Mesendoderm (in vitro differentiated cells): ENCODE measurements around the gene FBXL17.

Experiments used
- DNase-seq: peaks from one replicate; pipeline ENCODE4 v3.0.0; 2013
- H2AK5ac ChIP-seq: 2 replicates; pipeline ENCODE4 v1.6.1; 2013; ENCODE audit warnings: low read length, inconsistent platforms
- H2BK120ac ChIP-seq: 2 replicates; pipeline ENCODE4 v1.6.1; 2013; ENCODE audit warnings: low read depth, mild to moderate bottlenecking, low read length, moderate library complexity, mixed read lengths
- H2BK15ac ChIP-seq: replicated peaks from 2 replicates; pipeline ENCODE4 v1.6.1; 2013; ENCODE audit warnings: low read depth, mild to moderate bottlenecking, moderate library complexity
- H2BK5ac ChIP-seq: 2 replicates; pipeline ENCODE4 v1.6.1; 2013; ENCODE audit warnings: low read length, inconsistent platforms
- H3K18ac ChIP-seq: 2 replicates; pipeline ENCODE4 v1.6.1; 2013; ENCODE audit warnings: mild to moderate bottlenecking, low read length, mixed read lengths
- H3K23ac ChIP-seq: one replicate; pipeline ENCODE4 v1.6.1; 2013; ENCODE audit warnings: low read length
- H3K27ac ChIP-seq: 2 replicates; pipeline ENCODE4 v1.5.1; 2013; ENCODE audit warnings: low read depth, mild to moderate bottlenecking, inconsistent platforms, low read length, moderate library complexity
- H3K27me3 ChIP-seq: 2 replicates; pipeline ENCODE4 v1.6.1; 2013; ENCODE audit warnings: low read length, control low read depth, mild to moderate bottlenecking, inconsistent platforms; ENCODE audit not compliant: insufficient read depth, poor library complexity
- H3K36me3 ChIP-seq: 2 replicates; pipeline ENCODE4 v1.6.1; 2013; ENCODE audit warnings: low read length, inconsistent platforms; ENCODE audit not compliant: control insufficient read depth, insufficient read depth
- H3K4ac ChIP-seq: one replicate; pipeline ENCODE4 v1.6.1; 2013; ENCODE audit warnings: low read depth, mild to moderate bottlenecking, low read length, moderate library complexity
- H3K4me1 ChIP-seq: 2 replicates; pipeline ENCODE4 v1.6.1; 2013; ENCODE audit warnings: low read depth, low read length, inconsistent platforms; ENCODE audit not compliant: control insufficient read depth
- H3K4me2 ChIP-seq: 2 replicates; pipeline ENCODE4 v1.6.1; 2013; ENCODE audit warnings: low read length
- H3K4me3 ChIP-seq: 2 replicates; pipeline ENCODE4 v1.5.1; 2013; ENCODE audit warnings: mild to moderate bottlenecking, low read length
- H3K56ac ChIP-seq: one replicate; pipeline ENCODE4 v1.6.1; 2013; ENCODE audit warnings: low read length
- H3K79me1 ChIP-seq: 2 replicates; pipeline ENCODE4 v1.6.1; 2013; ENCODE audit warnings: low read length, inconsistent platforms
- H3K79me2 ChIP-seq: 2 replicates; pipeline ENCODE4 v1.6.1; 2013; ENCODE audit warnings: mild to moderate bottlenecking, low read length; ENCODE audit not compliant: control insufficient read depth, insufficient read depth
- H3K9ac ChIP-seq: 2 replicates; pipeline ENCODE4 v1.6.1; 2013; ENCODE audit warnings: low read length, inconsistent platforms
- H4K5ac ChIP-seq: one replicate; pipeline ENCODE4 v1.6.1; 2013; ENCODE audit warnings: low read length
- H4K8ac ChIP-seq: one replicate; pipeline ENCODE4 v1.6.1; 2013; ENCODE audit warnings: low read depth, mild to moderate bottlenecking, control low read depth, low read length, moderate library complexity
- WGBS: extraction: QIAGEN DNeasy Blood & Tissue Kit; methylation state at CpG from one replicate; pipeline ENCODE4 v1.1.7; 2013; ENCODE audit warnings: low lambda C conversion rate, missing lambda C conversion rate; ENCODE audit not compliant: insufficient coverage; ENCODE audit errors: extremely low coverage; 5-methylcytosine and 5-hydroxymethylcytosine counted together

The FBXL17 gene

DNA sequence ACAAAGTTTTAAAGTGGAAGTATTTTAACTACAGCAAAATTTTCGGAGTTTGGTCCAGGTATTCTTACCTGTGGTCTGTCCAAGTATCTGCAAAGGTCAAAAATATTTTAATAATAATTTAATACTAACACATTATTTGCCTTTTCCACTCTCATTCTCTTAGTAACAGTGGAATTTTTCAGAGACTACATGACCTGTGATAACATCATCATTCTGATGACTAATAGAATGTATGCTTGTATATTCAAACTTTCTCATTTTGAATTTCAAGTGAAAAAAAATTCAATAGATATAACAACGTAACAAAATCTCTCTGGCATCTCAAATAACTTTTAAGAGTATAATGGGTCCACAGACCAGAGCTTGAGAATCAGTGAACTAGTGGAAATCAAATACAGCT is 78.3 kb downstream of the FBXL17 start:
- Histone ChIP-seq H3K79me2 (no peaks in the 10 kb centered on the region), H3K27me3 (no peaks in the 10 kb centered on the region), H3K27ac (no peak overlapping the region), H3K79me1 (no peaks in the 10 kb centered on the region), H3K4ac (no peak overlapping the region), H2BK15ac (no peak overlapping the region), H4K5ac (no peak overlapping the region), H3K23ac (no peak overlapping the region), H3K4me2 (no peak overlapping the region), H3K9ac (no peak overlapping the region), H2BK120ac (no peak overlapping the region), H2BK5ac (no peak overlapping the region), H3K18ac (no peak overlapping the region), H4K8ac (no peak overlapping the region), H3K36me3 (no peaks in the 10 kb centered on the region), H3K4me3 (no peak overlapping the region), H2AK5ac (no peak overlapping the region), H3K56ac (no peak overlapping the region), H3K4me1 (no peaks in the 10 kb centered on the region)
- WGBS = no CpG with 5 or more reads among the region's 2 CpGs
- no peak for DNase-seq

DNA sequence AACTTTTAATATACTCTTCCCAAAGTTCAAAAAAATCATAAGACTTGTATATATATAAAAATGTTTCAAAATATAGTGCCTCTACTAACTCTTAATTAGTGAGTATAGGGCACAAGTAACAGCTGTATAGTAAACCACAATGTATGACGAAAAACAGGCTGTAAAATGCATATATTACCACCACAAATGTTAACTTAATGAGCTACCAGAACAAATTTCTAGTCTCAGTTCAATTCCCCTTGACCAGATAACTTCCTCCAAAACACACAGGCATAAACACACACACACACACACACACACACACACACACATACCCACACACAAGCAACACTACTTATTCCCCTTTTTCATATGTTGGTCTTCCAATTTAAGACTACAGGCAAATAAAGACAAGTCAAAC is 78.8 kb downstream of the FBXL17 start:
- H3K23ac ChIP-seq = no peak overlapping the region
- no peak overlapping the region for H3K18ac ChIP-seq
- H2BK120ac ChIP-seq = no peak overlapping the region
- no CpG with 5 or more reads among the region's 1 CpG for WGBS
- H2BK5ac ChIP-seq = no peak overlapping the region
- no peaks in the 10 kb centered on the region for H3K27me3 ChIP-seq
- no peak overlapping the region for H3K9ac ChIP-seq
- H3K4me2 ChIP-seq = no peak overlapping the region
- DNase-seq = no peak
- no peak overlapping the region for H2BK15ac ChIP-seq
- no peak overlapping the region for H4K8ac ChIP-seq
- no peak overlapping the region for H3K4me3 ChIP-seq
- H3K36me3 ChIP-seq = no peaks in the 10 kb centered on the region
- no peak overlapping the region for H2AK5ac ChIP-seq
- no peak overlapping the region for H3K56ac ChIP-seq
- H3K4me1 ChIP-seq = no peaks in the 10 kb centered on the region
- no peak overlapping the region for H3K27ac ChIP-seq
- no peak overlapping the region for H4K5ac ChIP-seq
- no peak overlapping the region for H3K4ac ChIP-seq
- no peaks in the 10 kb centered on the region for H3K79me1 ChIP-seq
- no peaks in the 10 kb centered on the region for H3K79me2 ChIP-seq

DNA sequence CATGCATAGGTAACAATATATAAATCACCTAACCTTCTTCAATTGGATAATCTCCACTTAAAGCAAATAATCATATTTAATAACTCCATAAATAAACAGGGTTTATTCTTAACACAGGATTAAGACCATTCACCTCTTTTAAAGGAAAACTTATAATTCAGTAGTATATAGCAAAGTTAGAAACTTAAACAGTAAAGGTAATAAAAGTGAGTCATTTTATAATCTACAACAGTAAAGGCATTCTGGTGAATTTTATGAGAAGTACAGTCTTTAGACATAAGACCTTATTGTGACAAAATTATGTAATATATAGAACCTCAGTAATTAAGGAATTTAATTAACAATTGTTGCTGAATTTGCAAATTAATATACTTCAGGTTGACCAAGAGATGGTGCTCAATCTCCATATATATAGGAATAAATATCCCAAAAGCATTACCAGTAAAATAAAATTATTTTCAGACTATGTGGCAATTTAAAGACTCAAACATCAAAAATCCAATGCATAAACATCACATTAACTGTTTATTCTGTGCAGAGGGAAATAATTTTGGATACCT is 84.8 kb downstream of the FBXL17 start:
- Histone ChIP-seq H2BK15ac (no peak overlapping the region), H3K4ac (no peak overlapping the region), H3K36me3 (no peaks in the 10 kb centered on the region), H3K4me2 (no peak overlapping the region), H3K4me3 (no peak overlapping the region), H3K27me3 (no peaks in the 10 kb centered on the region), H3K27ac (no peak overlapping the region), H3K23ac (no peak overlapping the region), H2AK5ac (no peak overlapping the region), H3K18ac (no peak overlapping the region), H3K9ac (no peak overlapping the region), H4K5ac (no peak overlapping the region), H3K56ac (no peak overlapping the region), H3K79me2 (no peaks in the 10 kb centered on the region), H4K8ac (no peak overlapping the region), H3K4me1 (no peaks in the 10 kb centered on the region), H3K79me1 (no peaks in the 10 kb centered on the region), H2BK120ac (no peak overlapping the region), H2BK5ac (no peak overlapping the region)
- DNase-seq = no peak

DNA sequence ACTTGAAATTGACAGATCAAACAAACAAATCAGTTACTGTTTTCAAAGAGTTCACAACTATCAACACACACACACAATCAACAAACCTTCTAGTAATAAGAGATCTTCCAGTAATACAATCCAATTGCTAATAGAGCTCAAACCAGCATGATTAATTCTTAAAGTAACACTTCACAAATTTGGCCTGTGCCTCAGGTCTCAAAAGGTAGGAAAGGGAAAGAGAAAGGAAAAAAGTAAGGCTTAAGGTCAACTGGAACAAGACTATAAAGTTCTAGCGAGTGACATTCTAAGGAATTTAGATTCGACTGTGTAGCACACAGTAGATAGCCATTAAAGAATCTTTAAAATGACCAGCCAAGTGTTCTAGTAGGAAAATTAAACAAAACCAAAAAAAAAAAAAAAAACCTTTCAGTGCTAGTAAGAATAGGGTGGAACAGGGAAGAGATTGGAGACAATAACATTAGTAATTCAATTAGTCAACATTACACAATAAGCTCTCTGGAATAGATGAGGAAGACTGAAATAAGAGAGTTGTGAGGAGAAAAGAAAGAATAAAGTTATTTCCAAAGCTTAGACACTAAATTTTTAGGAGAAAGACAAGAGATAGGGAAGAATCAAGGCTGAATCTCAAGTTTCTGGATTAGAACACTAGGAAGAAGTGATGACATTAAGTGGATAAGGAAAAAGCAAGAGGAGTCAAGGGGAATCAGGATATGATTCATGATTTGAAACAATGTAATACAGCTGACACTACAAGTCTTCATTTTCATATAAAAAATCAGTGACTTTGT is 86.1 kb downstream of the FBXL17 start:
- no CpG with 5 or more reads among the region's 2 CpGs for WGBS
- Histone ChIP-seq H3K4me1 (no peaks in the 10 kb centered on the region), H3K56ac (no peak overlapping the region), H3K18ac (no peak overlapping the region), H4K5ac (no peak overlapping the region), H2AK5ac (no peak overlapping the region), H3K9ac (no peak overlapping the region), H3K36me3 (no peaks in the 10 kb centered on the region), H4K8ac (no peak overlapping the region), H3K4ac (no peak overlapping the region), H2BK5ac (no peak overlapping the region), H3K79me2 (no peaks in the 10 kb centered on the region), H3K27me3 (no peaks in the 10 kb centered on the region), H3K4me3 (no peak overlapping the region), H2BK15ac (no peak overlapping the region), H3K27ac (no peak overlapping the region), H3K4me2 (no peak overlapping the region), H3K23ac (no peak overlapping the region), H2BK120ac (no peak overlapping the region), H3K79me1 (no peaks in the 10 kb centered on the region)
- no peak for DNase-seq

DNA sequence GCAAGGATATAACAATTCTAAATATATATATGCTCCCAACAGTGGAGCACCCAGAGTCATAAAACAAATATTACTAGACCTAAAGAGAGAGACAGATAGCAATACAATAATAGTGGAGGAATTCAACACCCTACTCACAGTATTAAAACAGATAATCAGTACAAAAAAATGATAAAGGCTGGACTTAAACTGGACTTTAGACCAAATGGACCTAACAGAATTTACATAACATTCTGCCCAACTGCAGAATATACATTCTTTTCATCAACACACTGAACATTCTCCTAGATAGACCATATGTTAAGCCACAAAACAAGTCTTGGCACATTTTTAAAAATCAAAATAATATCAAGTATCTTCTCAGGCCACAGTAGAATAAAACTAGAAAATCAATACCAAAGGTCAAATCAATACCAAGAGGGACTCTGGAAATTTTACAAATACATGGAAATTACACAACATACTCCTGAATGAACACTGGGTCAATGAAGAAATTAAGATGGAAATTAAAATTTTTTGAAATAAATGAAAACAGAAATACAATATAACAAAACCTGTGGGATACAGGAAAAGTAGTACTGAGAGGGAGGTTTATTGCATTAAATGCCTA is 100.8 kb downstream of the FBXL17 start:
- no peaks in the 10 kb centered on the region for H3K36me3 ChIP-seq
- H3K4ac ChIP-seq = no peak overlapping the region
- H3K4me2 ChIP-seq = no peak overlapping the region
- no peak for DNase-seq
- H2AK5ac ChIP-seq = no peak overlapping the region
- H3K27ac ChIP-seq = no peak overlapping the region
- H2BK120ac ChIP-seq = no peak overlapping the region
- no peak overlapping the region for H3K23ac ChIP-seq
- no peak overlapping the region for H3K56ac ChIP-seq
- H3K79me1 ChIP-seq = no peaks in the 10 kb centered on the region
- no peaks in the 10 kb centered on the region for H3K27me3 ChIP-seq
- H4K8ac ChIP-seq = no peak overlapping the region
- no peak overlapping the region for H3K4me3 ChIP-seq
- H3K4me1 ChIP-seq = no peaks in the 10 kb centered on the region
- H2BK5ac ChIP-seq = no peak overlapping the region
- no peak overlapping the region for H3K18ac ChIP-seq
- no peak overlapping the region for H2BK15ac ChIP-seq
- H3K9ac ChIP-seq = no peak overlapping the region
- H3K79me2 ChIP-seq = no peaks in the 10 kb centered on the region
- no peak overlapping the region for H4K5ac ChIP-seq

DNA sequence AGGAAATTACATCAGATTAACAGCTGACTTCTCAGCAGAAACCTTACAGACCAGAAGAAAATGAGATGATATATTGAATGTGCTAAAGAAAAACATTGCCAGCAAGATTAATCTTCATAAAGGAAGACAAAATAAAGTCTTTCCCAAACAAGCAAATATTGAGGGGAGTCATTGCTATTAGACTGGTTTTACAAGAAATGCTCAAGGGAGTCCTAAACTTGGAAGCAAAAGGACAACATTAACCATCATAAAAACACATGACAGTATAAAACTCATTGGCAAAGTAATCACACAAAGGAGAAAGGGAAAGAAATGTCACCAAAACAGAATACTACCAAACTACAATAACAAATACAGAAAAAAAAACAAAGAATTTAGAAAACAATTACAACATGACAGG is 101.7 kb downstream of the FBXL17 start:
- Histone ChIP-seq H3K4me2 (no peak overlapping the region), H3K4ac (no peak overlapping the region), H4K5ac (no peak overlapping the region), H4K8ac (no peak overlapping the region), H3K79me1 (no peaks in the 10 kb centered on the region), H2BK5ac (no peak overlapping the region), H3K9ac (no peak overlapping the region), H3K4me3 (no peak overlapping the region), H3K79me2 (no peaks in the 10 kb centered on the region), H3K27ac (no peak overlapping the region), H3K56ac (no peak overlapping the region), H3K36me3 (no peaks in the 10 kb centered on the region), H2BK15ac (no peak overlapping the region), H2BK120ac (no peak overlapping the region), H3K27me3 (no peaks in the 10 kb centered on the region), H3K18ac (no peak overlapping the region), H3K4me1 (no peaks in the 10 kb centered on the region), H2AK5ac (no peak overlapping the region), H3K23ac (no peak overlapping the region)
- no peak for DNase-seq
